Endodermal cell (in vitro differentiated cells): Measurements from ENCODE around the gene CDH15. TPM values are rescaled to one million over a fixed set of nuclear protein-coding genes. Genes with fewer than 3 reads are reported as not detected.
"Not testable (repeated sequence)": the region's sequence is repeated elsewhere in the genome, so short reads cannot be mapped to it uniquely, and the experiment has no call there.

Source experiments
- DNase-seq: peaks from one replicate; pipeline ENCODE4 v3.0.0-alpha.2; 2017
- H3K27ac ChIP-seq: 2 replicates; pipeline ENCODE4 v1.5.1; 2013; ENCODE audit warnings: mild to moderate bottlenecking, low read depth, low read length, moderate library complexity
- H3K27me3 ChIP-seq: 2 replicates; pipeline ENCODE4 v1.6.1; 2013; ENCODE audit warnings: mild to moderate bottlenecking, low read length, moderate library complexity; ENCODE audit not compliant: insufficient read depth, control insufficient read depth, poor library complexity, severe bottlenecking
- H3K36me3 ChIP-seq: 2 replicates; pipeline ENCODE4 v1.7.0; 2013; ENCODE audit warnings: mild to moderate bottlenecking, low read length, moderate library complexity; ENCODE audit not compliant: control insufficient read depth, insufficient read depth
- H3K4me1 ChIP-seq: one replicate; pipeline ENCODE4 v1.7.0; 2013; ENCODE audit warnings: low read length; ENCODE audit not compliant: control insufficient read depth, insufficient read depth
- H3K4me3 ChIP-seq: 2 replicates; pipeline ENCODE4 v1.5.1; 2013; ENCODE audit warnings: mild to moderate bottlenecking, low read length, moderate library complexity
- H3K9ac ChIP-seq: 2 replicates; pipeline ENCODE4 v1.6.1; 2013; ENCODE audit warnings: mild to moderate bottlenecking, low read length, moderate library complexity; ENCODE audit not compliant: poor library complexity, severe bottlenecking; ENCODE audit errors: extremely low read depth
- H3K9me3 ChIP-seq: 2 replicates; pipeline ENCODE4 v1.6.1; 2013; ENCODE audit warnings: mild to moderate bottlenecking, low read length, moderate library complexity; ENCODE audit not compliant: control insufficient read depth
- H3K27ac Mint-ChIP-seq: 2 replicates; pipeline ENCODE4 v1.8.0; 2020; ENCODE audit warnings: mixed read lengths
- H3K27me3 Mint-ChIP-seq: 2 replicates; pipeline ENCODE4 v1.8.0; 2021; ENCODE audit warnings: mild to moderate bottlenecking, mixed read lengths; ENCODE audit not compliant: insufficient read depth
- H3K36me3 Mint-ChIP-seq: 2 replicates; pipeline ENCODE4 v1.8.0; 2020; ENCODE audit warnings: low read depth, mixed read lengths
- H3K4me1 Mint-ChIP-seq: 2 replicates; pipeline ENCODE4 v1.8.0; 2020; ENCODE audit warnings: mixed read lengths
- H3K4me3 Mint-ChIP-seq: 2 replicates; pipeline ENCODE4 v1.8.0; 2020; ENCODE audit warnings: mild to moderate bottlenecking, moderate library complexity, mixed read lengths
- H3K9me3 Mint-ChIP-seq: 2 replicates; pipeline ENCODE4 v1.8.0; 2020; ENCODE audit warnings: mild to moderate bottlenecking, mixed read lengths
- WGBS, 2 experiments: methylation state at CpG; one replicate each; pipeline versions ENCODE4 v1.1.5 to v1.1.7; 2013; ENCODE audit warnings: missing lambda C conversion rate in 2 of 2, mixed read lengths in 1 of 2; ENCODE audit not compliant: insufficient coverage in 1 of 2, insufficient read length in 1 of 2; 5-methylcytosine and 5-hydroxymethylcytosine counted together
- total RNA-seq, 2 donors: library from RNA; stranded (reverse); fragmentation: NEBNext Ultra II Directional in 1 of 2; extraction: Animal tissue kit (Norgen Biotek cat#: 25700) in 1 of 2; gene quantifications; 2 replicates in 1 of 2; 3 replicates in 1 of 2; pipeline ENCODE4 v1.2.1, GENCODE V29; 2021
- TF ChIP-seq, protein P1 (sequence below): fragments of 200-600 bp; sonication (generic); conservative IDR thresholded peaks from 2 replicates; pipeline ENCODE4 v1.5.0; 2021; ENCODE audit warnings: antibody characterized with exemption, mild to moderate bottlenecking

Gene CDH15
- total RNA-seq, 2 donors from 2014 or later = 0.11 to 0.15 TPM

DNA sequence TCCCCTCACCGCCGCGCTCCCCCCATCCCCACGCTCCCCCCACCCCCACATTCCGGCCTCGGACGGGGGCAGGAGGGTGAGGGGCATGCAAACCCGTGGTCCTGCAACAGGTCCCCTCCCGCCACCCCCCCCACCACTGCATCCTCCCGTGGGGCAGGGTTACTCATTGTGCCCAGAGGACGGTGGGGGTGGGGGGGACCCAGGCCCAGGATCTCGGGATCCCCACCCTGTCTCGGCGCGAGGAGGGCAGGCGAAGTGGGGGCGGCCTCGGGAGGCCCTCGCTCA, 20.3 kb downstream of the CDH15 start:
- Histone ChIP-seq H3K9me3 (no peaks in the 10 kb centered on the region), H3K27me3 (peaks cover 35% of the 10 kb centered on the region), H3K4me3 (no peak overlapping the region), H3K27ac (no peak overlapping the region), H3K9ac (no peak overlapping the region), H3K36me3 (no peaks in the 10 kb centered on the region), H3K4me1 (no peaks in the 10 kb centered on the region)
- Mint-ChIP-seq H3K4me3 (no peak overlapping the region), H3K36me3 (no peaks in the 10 kb centered on the region), H3K27me3 (peaks cover 24% of the 10 kb centered on the region), H3K27ac (no peak overlapping the region), H3K9me3 (no peaks in the 10 kb centered on the region), H3K4me1 (no peaks in the 10 kb centered on the region)
- TF ChIP-seq, protein P1, sequence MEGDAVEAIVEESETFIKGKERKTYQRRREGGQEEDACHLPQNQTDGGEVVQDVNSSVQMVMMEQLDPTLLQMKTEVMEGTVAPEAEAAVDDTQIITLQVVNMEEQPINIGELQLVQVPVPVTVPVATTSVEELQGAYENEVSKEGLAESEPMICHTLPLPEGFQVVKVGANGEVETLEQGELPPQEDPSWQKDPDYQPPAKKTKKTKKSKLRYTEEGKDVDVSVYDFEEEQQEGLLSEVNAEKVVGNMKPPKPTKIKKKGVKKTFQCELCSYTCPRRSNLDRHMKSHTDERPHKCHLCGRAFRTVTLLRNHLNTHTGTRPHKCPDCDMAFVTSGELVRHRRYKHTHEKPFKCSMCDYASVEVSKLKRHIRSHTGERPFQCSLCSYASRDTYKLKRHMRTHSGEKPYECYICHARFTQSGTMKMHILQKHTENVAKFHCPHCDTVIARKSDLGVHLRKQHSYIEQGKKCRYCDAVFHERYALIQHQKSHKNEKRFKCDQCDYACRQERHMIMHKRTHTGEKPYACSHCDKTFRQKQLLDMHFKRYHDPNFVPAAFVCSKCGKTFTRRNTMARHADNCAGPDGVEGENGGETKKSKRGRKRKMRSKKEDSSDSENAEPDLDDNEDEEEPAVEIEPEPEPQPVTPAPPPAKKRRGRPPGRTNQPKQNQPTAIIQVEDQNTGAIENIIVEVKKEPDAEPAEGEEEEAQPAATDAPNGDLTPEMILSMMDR = no peak
- WGBS, 2 experiments = 0 to 13% methylated on average over 1 to 10 of the region's 19 CpGs
- no peak for DNase-seq

DNA sequence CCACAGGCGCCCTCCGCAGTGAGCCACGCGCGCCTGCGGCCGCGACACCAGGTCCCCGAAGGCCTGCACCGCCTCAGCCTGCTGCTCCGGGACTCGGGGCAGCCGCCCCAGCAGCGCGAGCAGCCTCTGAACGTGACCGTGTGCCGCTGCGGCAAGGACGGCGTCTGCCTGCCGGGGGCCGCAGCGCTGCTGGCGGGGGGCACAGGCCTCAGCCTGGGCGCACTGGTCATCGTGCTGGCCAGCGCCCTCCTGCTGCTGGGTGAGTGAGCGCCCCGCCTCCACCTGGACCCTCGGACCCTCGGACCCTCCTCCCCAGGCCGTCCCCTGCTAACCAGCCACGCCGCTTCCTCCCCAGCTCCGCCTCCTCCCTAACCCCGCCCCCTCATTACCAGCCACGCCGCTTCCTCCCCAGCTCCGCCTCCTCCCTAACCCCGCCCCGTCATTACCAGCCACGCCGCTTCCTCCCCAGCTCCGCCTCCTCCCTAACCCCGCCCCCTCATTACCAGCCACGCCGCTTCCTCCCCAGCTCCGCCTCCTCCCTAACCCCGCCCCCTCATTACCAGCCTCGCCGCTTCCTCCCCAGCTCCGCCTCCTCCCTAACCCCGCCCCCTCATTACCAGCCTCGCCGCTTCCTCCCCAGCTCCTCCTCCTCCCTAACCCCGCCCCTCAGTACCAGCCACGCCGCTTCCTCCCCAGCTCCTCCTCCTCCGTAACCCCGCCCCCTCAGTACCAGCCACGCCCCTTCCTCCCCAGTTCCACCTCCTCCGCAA, 20.8 kb downstream of the CDH15 start:
- not testable (repeated sequence) for H3K27ac Mint-ChIP-seq, H3K4me3 Mint-ChIP-seq, H3K4me1 ChIP-seq, H3K4me3 ChIP-seq, H3K4me1 Mint-ChIP-seq, H3K9ac ChIP-seq, H3K36me3 Mint-ChIP-seq, H3K36me3 ChIP-seq, H3K9me3 ChIP-seq, H3K9me3 Mint-ChIP-seq, H3K27ac ChIP-seq
- peaks cover 23% of the 10 kb centered on the region for H3K27me3 Mint-ChIP-seq
- peak; percentile 92 for DNase-seq
- WGBS, 2 experiments = 3 to 4% methylated on average over 13 to 63 of the region's 63 CpGs
- H3K27me3 ChIP-seq = peaks cover 35% of the 10 kb centered on the region

DNA sequence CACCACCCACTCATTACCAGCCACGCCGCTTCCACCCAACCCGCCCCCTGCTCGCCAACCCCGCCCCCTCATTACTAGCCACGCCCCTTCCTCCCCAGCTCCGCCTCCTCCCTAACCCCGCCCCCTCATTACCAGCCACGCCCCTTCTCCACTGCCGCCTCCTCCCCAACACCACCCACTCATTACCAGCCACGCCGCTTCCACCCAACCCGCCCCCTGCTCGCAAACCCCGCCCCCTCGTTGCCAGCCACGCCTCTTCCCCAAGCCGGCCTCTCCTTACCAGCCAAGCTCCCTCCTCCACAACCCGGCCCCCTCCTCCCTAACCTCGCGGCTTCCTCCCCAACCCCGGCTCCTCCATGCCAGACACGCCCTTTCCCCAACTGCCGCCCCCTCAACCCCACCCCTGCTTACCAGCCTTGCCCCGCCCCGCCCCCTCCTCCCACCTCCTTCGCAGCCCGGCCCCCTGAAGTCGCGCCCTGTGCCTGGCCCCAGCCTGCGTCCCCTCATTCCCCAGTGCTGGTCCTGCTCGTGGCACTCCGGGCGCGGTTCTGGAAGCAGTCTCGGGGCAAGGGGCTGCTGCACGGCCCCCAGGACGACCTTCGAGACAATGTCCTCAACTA, 21.5 kb downstream of the CDH15 start:
- H3K4me3 ChIP-seq = no peak overlapping the region
- peaks cover 20% of the 10 kb centered on the region for H3K27me3 Mint-ChIP-seq
- no peaks in the 10 kb centered on the region for H3K9me3 ChIP-seq
- no peaks in the 10 kb centered on the region for H3K9me3 Mint-ChIP-seq
- 21 to 53% methylated on average over 8 to 27 of the region's 39 CpGs for WGBS, 2 experiments
- TF ChIP-seq, protein P1 = no peak
- H3K27ac Mint-ChIP-seq = no peak overlapping the region
- H3K27ac ChIP-seq = no peak overlapping the region
- H3K27me3 ChIP-seq = peaks cover 35% of the 10 kb centered on the region
- H3K36me3 Mint-ChIP-seq = no peaks in the 10 kb centered on the region
- no peaks in the 10 kb centered on the region for H3K4me1 ChIP-seq
- DNase-seq = peak; percentile 91
- no peak overlapping the region for H3K9ac ChIP-seq
- no peak overlapping the region for H3K4me3 Mint-ChIP-seq
- H3K36me3 ChIP-seq = no peaks in the 10 kb centered on the region
- H3K4me1 Mint-ChIP-seq = no peaks in the 10 kb centered on the region
